ENCODE data around the gene CCNJL. TPM values are rescaled to one million over a fixed set of nuclear protein-coding genes. Genes with fewer than 3 reads are reported as not detected.
"Not testable (repeated sequence)": the region's sequence is repeated elsewhere in the genome, so short reads cannot be mapped to it uniquely, and the experiment has no call there.

The CCNJL gene
- total RNA-seq, 3 donors from 2014 or later = 0.10 to 0.30 (median 0.13) TPM

DNA sequence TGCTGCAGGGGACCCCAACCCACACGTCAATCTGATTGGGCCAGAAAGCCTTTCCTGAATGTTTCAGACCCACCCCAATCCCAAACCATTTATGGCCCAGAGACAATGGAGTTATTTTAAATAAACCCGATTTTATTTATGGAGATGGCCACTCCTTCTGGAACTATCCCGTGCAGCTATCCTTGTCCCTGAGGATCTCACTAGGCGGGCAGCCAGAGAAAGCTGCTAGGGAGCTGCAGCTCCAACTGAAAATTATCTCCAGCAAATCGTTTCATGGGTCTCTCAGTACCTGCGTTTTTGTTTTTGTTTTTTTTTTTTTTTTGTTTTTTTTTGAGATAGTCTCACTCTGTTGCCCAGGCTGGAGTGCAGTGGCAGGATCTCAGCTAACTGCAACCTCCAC lies 35.1 kb upstream of the CCNJL start:
- DNase-seq = no peak

DNA sequence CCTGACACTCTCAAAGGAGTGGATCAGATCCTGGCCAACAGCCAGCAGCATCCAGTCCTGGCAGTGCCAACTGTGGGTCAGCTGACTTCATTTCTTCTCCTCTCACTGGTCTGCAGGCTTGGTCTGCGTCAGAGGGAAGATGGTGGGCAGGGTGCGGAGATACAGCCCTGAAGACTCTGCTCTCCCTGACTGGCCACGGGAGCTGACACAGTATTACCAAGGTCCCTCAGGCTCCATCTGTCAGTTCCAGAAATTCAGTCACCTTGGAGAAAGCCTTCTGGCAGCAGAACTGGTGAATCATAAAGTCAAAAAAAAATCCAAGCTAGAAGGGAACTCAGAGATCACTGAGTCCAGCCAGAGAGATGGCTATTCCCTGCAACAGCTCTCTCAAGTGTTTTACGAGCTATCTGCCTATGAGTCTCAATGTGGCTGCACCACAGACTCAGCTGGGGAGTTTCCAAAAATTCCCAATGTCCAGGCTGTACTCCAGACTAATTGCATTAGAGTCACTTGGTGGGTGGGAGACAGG lies 30.1 kb upstream of the CCNJL start:
- no peak overlapping the region for H3K4me3 Mint-ChIP-seq
- H3K27me3 Mint-ChIP-seq (ENCODE audit: low read depth) = peaks cover 4% of the 10 kb centered on the region
- H3K9me3 Mint-ChIP-seq = no peaks in the 10 kb centered on the region
- ATAC-seq (no peak), DNase-seq (no peak)
- no peaks in the 10 kb centered on the region for H3K4me1 Mint-ChIP-seq (ENCODE audit: low read depth)
- H3K36me3 Mint-ChIP-seq (ENCODE audit: insufficient read depth) = no peaks in the 10 kb centered on the region

More for the DNA sequence above, 35.1 kb upstream of the CCNJL start:
- H3K36me3 Mint-ChIP-seq (ENCODE audit: insufficient read depth) = no peaks in the 10 kb centered on the region
- no peak overlapping the region for H3K4me3 Mint-ChIP-seq
- no peaks in the 10 kb centered on the region for H3K9me3 Mint-ChIP-seq
- no peaks in the 10 kb centered on the region for H3K4me1 Mint-ChIP-seq (ENCODE audit: low read depth)
- peaks cover 4% of the 10 kb centered on the region for H3K27me3 Mint-ChIP-seq (ENCODE audit: low read depth)
- no peak for ATAC-seq

DNA sequence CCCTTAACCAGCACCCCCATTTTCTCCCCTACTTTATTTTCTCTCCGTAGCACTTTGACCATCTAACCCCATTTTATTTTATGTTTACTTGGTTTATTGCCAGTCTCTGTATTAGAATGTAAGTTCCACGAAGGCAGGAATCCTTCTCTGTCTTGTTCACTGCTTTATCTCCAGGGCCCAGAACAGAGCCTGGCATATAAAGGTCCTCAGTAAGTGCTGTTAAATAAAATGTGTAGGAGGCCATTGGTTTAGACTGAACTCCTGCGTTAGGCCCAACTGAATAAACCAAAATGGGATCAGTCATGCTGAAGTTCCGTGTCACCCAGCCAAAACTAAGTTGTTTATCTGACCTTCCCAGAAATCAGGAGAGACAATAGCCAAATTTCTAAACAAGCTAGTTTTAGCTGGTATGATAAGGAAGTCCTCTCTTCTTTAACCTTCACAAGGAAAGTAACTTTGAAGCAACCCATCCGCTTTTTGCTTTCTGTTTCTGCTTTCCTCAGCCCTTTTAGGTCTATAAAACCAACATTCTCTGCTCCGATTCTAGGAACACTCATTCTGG lies 29.0 kb upstream of the CCNJL start:
- Mint-ChIP-seq H3K36me3 (ENCODE audit: insufficient read depth) (no peaks in the 10 kb centered on the region), H3K4me3 (no peak overlapping the region), H3K4me1 (ENCODE audit: low read depth) (no peaks in the 10 kb centered on the region), H3K9me3 (no peaks in the 10 kb centered on the region), H3K27me3 (ENCODE audit: low read depth) (peaks cover 4% of the 10 kb centered on the region)
- DNase-seq (no peak), ATAC-seq (no peak)

DNA sequence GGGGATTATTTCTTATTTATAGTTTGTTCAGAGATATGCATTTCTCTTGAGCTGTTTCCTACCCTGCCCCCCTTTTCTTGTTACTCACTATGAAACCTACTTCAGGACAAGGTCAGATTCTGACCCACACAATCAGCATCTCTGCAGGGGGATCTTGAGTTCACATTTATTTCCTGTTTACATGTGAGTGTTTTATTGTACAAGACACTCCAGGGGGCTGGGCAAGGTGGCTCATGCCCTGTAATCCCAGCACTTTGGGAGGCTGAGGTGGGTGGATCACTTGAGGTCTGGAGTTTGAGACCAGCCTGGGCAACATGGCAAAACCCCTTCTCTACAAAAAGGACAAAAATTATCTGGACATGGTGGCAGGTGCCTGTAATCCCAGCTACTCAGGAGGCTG lies 28.1 kb upstream of the CCNJL start:
- not testable (repeated sequence) for H3K4me3 Mint-ChIP-seq; H3K4me1 Mint-ChIP-seq (ENCODE audit: low read depth); H3K27me3 Mint-ChIP-seq (ENCODE audit: low read depth); ATAC-seq; H3K9me3 Mint-ChIP-seq; H3K36me3 Mint-ChIP-seq (ENCODE audit: insufficient read depth); DNase-seq

DNA sequence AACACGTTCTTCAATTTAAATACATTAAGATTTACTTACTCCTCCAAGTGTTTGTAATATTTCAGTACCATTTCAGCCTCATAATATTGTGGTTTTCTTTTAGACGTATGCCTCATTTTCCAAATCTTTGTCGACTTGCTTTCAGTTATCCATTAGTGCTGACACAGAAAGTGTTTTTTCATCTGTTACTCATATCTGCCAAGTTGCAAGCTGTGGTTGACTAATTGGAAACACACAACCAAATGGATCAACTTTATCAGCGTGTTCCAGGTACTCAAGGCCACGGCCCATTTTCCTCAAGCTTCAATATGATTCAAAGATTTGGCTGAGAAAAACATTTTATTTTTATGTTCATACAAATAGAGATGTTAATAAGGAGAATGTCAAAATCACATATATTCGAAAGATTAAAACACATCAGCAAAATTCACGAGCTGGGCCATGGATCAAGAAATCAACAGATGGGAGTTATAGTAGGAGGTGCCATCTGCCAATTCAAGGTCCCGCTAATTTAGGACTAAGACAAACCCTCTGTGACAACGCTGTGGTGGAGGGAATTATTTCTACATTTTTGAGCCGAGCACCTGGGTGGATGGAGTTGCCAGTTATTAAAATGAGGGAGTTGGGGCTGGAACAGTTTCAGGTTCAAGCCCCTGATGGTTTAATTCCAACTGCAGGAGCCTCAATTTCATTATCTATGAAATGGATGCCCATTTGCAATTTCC lies 27.2 kb upstream of the CCNJL start:
- H3K9me3 Mint-ChIP-seq = no peaks in the 10 kb centered on the region
- no peak overlapping the region for H3K4me3 Mint-ChIP-seq
- H3K36me3 Mint-ChIP-seq (ENCODE audit: insufficient read depth) = no peaks in the 10 kb centered on the region
- peaks cover 4% of the 10 kb centered on the region for H3K27me3 Mint-ChIP-seq (ENCODE audit: low read depth)
- DNase-seq (no peak), ATAC-seq (no peak)
- no peaks in the 10 kb centered on the region for H3K4me1 Mint-ChIP-seq (ENCODE audit: low read depth)

DNA sequence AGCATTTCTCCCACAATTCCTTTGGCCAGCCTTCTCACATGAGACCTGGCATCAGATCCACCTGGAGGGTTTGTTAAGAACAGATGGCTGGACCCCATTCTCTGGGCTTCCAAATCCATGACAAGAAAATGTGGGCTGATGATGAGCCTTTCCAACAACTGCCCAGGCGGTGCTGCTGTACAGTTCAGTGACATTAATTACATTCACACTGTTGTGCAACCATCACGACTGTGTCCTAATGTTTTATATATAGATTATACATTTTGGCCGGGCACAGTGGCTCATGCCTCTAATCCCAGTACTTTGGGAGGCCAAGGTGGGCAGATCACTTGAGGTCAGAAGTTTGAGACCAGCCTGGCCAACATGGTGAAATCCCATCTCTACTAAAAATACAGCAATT lies 22.4 kb upstream of the CCNJL start:
- not testable (repeated sequence) for H3K4me3 Mint-ChIP-seq; H3K36me3 Mint-ChIP-seq (ENCODE audit: insufficient read depth); DNase-seq; H3K9me3 Mint-ChIP-seq; H3K4me1 Mint-ChIP-seq (ENCODE audit: low read depth); ATAC-seq; H3K27me3 Mint-ChIP-seq (ENCODE audit: low read depth)

DNA sequence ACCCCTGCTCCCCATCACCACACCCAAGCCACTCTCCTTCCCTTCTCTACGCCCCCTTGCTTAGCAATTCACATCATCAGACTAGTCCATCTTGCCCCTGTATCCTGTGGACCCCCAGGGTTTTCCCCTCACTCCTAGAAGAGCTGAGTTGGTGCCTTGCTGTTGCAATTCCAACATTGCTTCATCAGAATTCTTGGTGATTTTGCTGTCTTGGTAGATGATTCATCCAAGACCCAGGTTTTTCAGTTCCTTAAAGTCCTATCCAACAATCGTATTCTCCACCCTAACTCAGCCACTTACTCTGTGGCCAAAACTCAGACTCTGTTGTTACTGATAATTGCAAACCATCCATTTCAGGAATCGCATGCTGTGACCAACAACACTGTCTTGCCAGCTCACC lies 21.4 kb upstream of the CCNJL start:
- Mint-ChIP-seq H3K4me1 (ENCODE audit: low read depth) (no peaks in the 10 kb centered on the region), H3K9me3 (no peaks in the 10 kb centered on the region), H3K4me3 (no peak overlapping the region), H3K36me3 (ENCODE audit: insufficient read depth) (no peaks in the 10 kb centered on the region), H3K27me3 (ENCODE audit: low read depth) (no peaks in the 10 kb centered on the region)
- no peak for DNase-seq
- ATAC-seq = no peak

DNA sequence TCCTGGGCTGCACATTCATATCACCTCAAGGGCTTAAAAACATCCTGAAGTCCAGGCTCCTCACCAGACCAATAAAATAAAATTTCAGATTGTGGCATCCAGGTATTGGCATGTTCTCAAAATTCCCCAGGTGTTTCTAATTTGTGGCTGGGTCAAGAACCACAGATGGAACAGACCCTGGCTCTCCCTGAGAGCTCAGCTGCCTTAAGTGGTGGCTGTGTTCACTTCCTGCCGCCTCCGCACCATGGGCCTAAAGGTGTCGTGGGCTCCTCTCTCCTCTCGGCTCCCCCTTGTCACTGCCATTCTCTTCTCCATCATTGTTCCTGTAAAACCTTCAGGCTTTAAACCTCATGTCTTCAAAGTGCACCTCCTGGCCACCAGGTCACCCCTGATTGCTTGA lies 17.8 kb upstream of the CCNJL start:
- Mint-ChIP-seq H3K9me3 (no peaks in the 10 kb centered on the region), H3K4me3 (no peak overlapping the region), H3K27me3 (ENCODE audit: low read depth) (no peaks in the 10 kb centered on the region), H3K36me3 (ENCODE audit: insufficient read depth) (no peaks in the 10 kb centered on the region), H3K4me1 (ENCODE audit: low read depth) (no peaks in the 10 kb centered on the region)
- ATAC-seq = no peak
- no peak for DNase-seq

DNA sequence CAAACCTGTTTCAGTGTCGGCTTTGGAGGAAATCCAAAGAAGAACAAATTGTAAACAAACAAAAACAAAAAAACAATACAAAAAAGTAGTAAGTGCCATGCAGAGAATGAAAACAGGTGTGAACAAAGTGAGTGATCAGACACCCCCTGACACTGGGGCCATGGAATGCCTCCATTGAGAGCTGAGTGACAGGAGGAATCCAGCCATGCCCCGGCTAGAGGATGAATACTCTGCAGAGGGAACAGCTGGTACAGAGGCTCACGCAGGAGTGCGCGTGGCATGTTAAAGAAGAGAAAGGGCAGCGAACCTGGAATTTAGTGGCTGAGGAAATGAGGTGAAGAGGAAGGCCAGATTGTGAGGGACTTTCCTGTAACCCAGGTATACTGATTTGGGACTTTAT lies 15.5 kb upstream of the CCNJL start:
- DNase-seq = no peak
- H3K27me3 Mint-ChIP-seq (ENCODE audit: low read depth) = no peaks in the 10 kb centered on the region
- no peaks in the 10 kb centered on the region for H3K9me3 Mint-ChIP-seq
- H3K4me1 Mint-ChIP-seq (ENCODE audit: low read depth) = no peaks in the 10 kb centered on the region
- ATAC-seq = no peak
- H3K4me3 Mint-ChIP-seq = no peak overlapping the region
- H3K36me3 Mint-ChIP-seq (ENCODE audit: insufficient read depth) = no peaks in the 10 kb centered on the region

DNA sequence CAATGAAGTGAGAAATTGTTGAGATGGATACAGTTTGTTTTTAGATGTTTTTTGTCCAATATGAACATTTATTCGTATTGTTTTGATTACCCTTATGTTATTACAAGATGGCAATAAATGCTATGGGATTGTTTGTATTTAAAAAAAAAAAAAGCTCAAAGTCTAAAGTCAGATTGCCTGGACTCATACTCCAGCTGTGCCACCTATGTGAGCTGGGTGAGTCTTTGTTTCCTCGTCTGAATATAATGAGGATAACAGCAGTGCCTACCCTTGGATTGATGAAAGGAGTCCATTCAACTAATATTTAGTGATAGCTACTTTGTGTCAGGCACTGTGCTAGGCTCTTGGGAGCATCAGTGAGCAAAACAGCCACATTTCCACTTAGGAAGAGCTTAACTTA lies 14.6 kb upstream of the CCNJL start:
- no peak for DNase-seq
- no peaks in the 10 kb centered on the region for H3K27me3 Mint-ChIP-seq (ENCODE audit: low read depth)
- no peak overlapping the region for H3K4me3 Mint-ChIP-seq
- H3K4me1 Mint-ChIP-seq (ENCODE audit: low read depth) = no peaks in the 10 kb centered on the region
- H3K9me3 Mint-ChIP-seq = no peaks in the 10 kb centered on the region
- no peaks in the 10 kb centered on the region for H3K36me3 Mint-ChIP-seq (ENCODE audit: insufficient read depth)
- no peak for ATAC-seq

DNA sequence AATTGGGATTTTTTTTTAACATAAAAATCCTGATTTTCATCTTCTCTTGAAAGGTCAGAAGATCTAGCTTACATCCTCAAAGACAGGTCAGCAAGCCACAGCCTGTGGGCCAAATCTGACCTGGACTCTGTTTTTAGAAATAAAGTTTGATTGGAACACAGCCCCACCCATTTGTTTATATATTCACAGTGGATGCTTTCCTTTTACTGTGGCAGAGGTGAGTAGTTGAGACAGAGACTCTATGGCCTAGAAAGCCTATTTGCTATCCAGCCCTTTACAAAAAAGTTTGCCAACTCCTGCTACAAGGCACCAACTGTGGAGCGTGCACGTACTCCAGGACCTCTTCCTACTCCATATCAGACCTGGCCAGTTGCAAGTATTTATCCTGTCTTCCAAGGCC lies 13.4 kb upstream of the CCNJL start:
- no peaks in the 10 kb centered on the region for H3K4me1 Mint-ChIP-seq (ENCODE audit: low read depth)
- no peak overlapping the region for H3K4me3 Mint-ChIP-seq
- no peak for ATAC-seq

DNA sequence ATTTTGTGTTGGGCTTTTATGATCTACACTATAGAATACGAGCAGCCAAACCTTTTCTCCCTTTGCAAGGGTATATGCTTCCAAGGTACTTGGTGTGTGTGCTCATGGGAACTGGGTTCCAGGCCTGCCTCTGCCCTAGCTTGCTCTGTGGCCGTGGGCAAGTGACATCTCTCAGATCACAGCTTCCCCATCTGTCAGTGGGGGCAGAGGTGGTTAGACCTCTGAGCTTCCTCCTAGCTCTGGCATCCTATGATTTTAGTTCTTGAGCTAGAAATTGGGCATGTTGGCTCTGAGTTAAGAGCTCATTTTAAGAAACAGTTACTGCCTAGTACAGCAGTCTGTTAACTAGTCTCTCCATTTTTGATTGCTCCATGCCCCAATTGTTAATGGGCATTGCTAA lies 12.5 kb upstream of the CCNJL start:
- H3K27me3 Mint-ChIP-seq (ENCODE audit: low read depth) = peaks cover 7% of the 10 kb centered on the region
- no peaks in the 10 kb centered on the region for H3K9me3 Mint-ChIP-seq
- no peaks in the 10 kb centered on the region for H3K36me3 Mint-ChIP-seq (ENCODE audit: insufficient read depth)
- H3K4me1 Mint-ChIP-seq (ENCODE audit: low read depth) = no peaks in the 10 kb centered on the region
- no peak for DNase-seq
- H3K4me3 Mint-ChIP-seq = no peak overlapping the region
- ATAC-seq = no peak

More for the DNA sequence above, 13.4 kb upstream of the CCNJL start:
- H3K27me3 Mint-ChIP-seq (ENCODE audit: low read depth) = peaks cover 2% of the 10 kb centered on the region
- H3K9me3 Mint-ChIP-seq = no peaks in the 10 kb centered on the region
- no peaks in the 10 kb centered on the region for H3K36me3 Mint-ChIP-seq (ENCODE audit: insufficient read depth)
- no peak for DNase-seq

DNA sequence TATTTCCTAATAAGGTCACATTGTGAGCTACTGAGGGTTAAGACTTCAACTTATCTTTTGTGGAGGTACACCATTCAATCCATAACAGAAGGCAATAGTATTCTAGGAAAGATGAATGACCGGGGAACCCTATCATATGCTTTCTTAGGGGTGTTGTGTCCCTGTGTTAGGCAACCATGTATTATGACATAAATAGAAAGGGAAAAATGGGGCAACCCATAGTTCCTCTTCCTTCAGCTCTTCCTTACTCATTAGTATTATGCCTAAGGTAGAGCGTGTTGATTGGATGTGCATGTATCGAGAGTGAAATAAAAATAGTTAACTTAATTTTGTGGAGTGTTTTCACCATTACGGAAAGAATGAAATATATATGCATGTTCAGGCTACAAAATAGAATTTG lies 6.0 kb upstream of the CCNJL start:
- Mint-ChIP-seq H3K36me3 (ENCODE audit: insufficient read depth) (no peaks in the 10 kb centered on the region), H3K4me3 (no peak overlapping the region), H3K9me3 (no peaks in the 10 kb centered on the region), H3K27me3 (ENCODE audit: low read depth) (peaks cover 31% of the 10 kb centered on the region), H3K4me1 (ENCODE audit: low read depth) (no peaks in the 10 kb centered on the region)
- DNase-seq (no peak), ATAC-seq (no peak)

DNA sequence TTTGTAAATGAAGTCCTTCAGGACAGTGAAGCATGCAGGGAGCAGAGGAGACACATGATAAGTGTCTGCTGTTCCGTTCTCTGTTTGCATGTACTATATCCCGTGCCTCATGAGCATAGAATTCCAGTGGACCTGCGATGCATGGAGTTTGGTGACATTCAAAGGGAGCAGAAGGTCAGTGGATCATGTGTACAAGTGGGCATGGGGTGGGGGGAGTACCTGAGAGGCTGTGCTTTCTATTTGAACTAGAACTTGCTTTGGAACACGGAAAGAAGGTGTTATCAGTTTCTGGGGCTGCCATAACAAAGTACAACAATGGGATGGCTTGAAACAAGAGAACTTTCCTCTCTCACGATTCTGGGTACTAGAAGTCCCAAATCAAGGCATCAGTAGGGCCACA lies 5.1 kb upstream of the CCNJL start:
- Mint-ChIP-seq H3K4me1 (ENCODE audit: low read depth) (peaks cover 6% of the 10 kb centered on the region), H3K9me3 (no peaks in the 10 kb centered on the region), H3K36me3 (ENCODE audit: insufficient read depth) (no peaks in the 10 kb centered on the region), H3K4me3 (no peak overlapping the region), H3K27me3 (ENCODE audit: low read depth) (peaks cover 40% of the 10 kb centered on the region)
- DNase-seq (no peak), ATAC-seq (no peak)

DNA sequence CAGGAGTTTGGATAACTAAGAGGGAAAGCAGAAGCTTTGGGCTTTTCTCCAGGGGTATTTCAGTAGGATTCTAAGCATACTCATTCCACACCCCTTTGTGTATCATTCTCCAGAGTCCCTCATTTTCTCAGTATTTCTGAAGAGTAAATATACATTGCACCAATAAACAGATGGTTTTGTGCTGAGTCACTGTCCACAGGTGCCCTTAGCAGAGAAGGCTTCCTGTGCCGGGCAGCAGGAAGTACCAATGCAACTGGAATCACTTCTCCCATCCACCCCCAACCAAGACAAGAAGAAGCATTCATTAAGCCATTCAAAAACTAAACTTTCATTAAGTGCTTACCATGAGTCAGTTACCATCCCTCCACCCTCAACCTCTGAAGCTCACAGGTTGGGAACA lies 3.6 kb upstream of the CCNJL start:
- ATAC-seq (no peak), DNase-seq (no peak)
- peaks cover 8% of the 10 kb centered on the region for H3K4me1 Mint-ChIP-seq (ENCODE audit: low read depth)
- H3K4me3 Mint-ChIP-seq = no peak overlapping the region
- peaks cover 47% of the 10 kb centered on the region for H3K27me3 Mint-ChIP-seq (ENCODE audit: low read depth)
- no peaks in the 10 kb centered on the region for H3K36me3 Mint-ChIP-seq (ENCODE audit: insufficient read depth)
- H3K9me3 Mint-ChIP-seq = no peaks in the 10 kb centered on the region

Data from activated T-cell treated with anti-CD3 and anti-CD28 coated beads, Interleukin-2, amount 50 U/mL, for 4 hours (primary cell).